HG03060 (cell line): Measurements from ENCODE around the gene USP15.

ENCODE experiments used
- ATAC-seq: cut with Tn5 transposase; IDR thresholded peaks from one replicate; pipeline ENCODE4 v1.9.1; 2021; ENCODE audit warnings: low read depth, moderate number of reproducible peaks; ENCODE audit not compliant: unreplicated experiment

Gene USP15

GRCh38 chr12:62279058-62279457, 18.9 kb downstream of the USP15 start:
- ATAC-seq: no peak

- ATAC-seq: no peak
These were observed 19.8 kb downstream of the USP15 start for GRCh38 chr12:62279961-62280360.

- no peak for ATAC-seq
These were observed 22.0 kb downstream of the USP15 start for GRCh38 chr12:62282057-62282774.

GRCh38 chr12:62284749-62285148, 24.5 kb downstream of the USP15 start:
- ATAC-seq: no peak

- no peak for ATAC-seq
These were observed 25.1 kb downstream of the USP15 start for GRCh38 chr12:62285284-62285683.

GRCh38 chr12:62288328-62288727, 28.1 kb downstream of the USP15 start:
- ATAC-seq: no peak

- ATAC-seq: no peak
These were observed 30.6 kb downstream of the USP15 start for GRCh38 chr12:62290846-62291245.

- no peak for ATAC-seq
These were observed 31.9 kb downstream of the USP15 start for GRCh38 chr12:62291864-62292760.

GRCh38 chr12:62292761-62293344, 32.6 kb downstream of the USP15 start:
- no peak for ATAC-seq

GRCh38 chr12:62294378-62294777, 34.2 kb downstream of the USP15 start:
- ATAC-seq: no peak

- ATAC-seq: no peak
These were observed 35.8 kb downstream of the USP15 start for GRCh38 chr12:62296001-62296400.

GRCh38 chr12:62297321-62297720, 37.1 kb downstream of the USP15 start:
- no peak for ATAC-seq

GRCh38 chr12:62299617-62300016, 39.4 kb downstream of the USP15 start:
- no peak for ATAC-seq

GRCh38 chr12:62301080-62301798, 41.0 kb downstream of the USP15 start:
- peak; percentile 46 for ATAC-seq

GRCh38 chr12:62301799-62302133, 41.6 kb downstream of the USP15 start:
- ATAC-seq: no peak

- ATAC-seq: no peak
These were observed 44.4 kb downstream of the USP15 start for GRCh38 chr12:62304560-62304959.

GRCh38 chr12:62305778-62306177, 45.6 kb downstream of the USP15 start:
- no peak for ATAC-seq

- ATAC-seq: no peak
These were observed 46.6 kb downstream of the USP15 start for GRCh38 chr12:62306569-62307530.

GRCh38 chr12:62308201-62308600, 48.0 kb downstream of the USP15 start:
- ATAC-seq: no peak
